Dendritic cell treated with granulocyte-macrophage colony-stimulating factor and Interleukin-4, amounts not matched to agents 40 ng/mL and 50 ng/mL, for 4 days (primary cell): ENCODE measurements around the gene ANXA6.

ENCODE experiments used
- H3K27ac Mint-ChIP-seq: one replicate; pipeline ENCODE4 v1.8.0; 2022; ENCODE audit warnings: mild to moderate bottlenecking, mixed read lengths
- H3K27me3 Mint-ChIP-seq: one replicate; pipeline ENCODE4 v1.8.0; 2022; ENCODE audit warnings: mild to moderate bottlenecking, mixed read lengths
- H3K36me3 Mint-ChIP-seq: one replicate; pipeline ENCODE4 v1.8.0; 2022; ENCODE audit warnings: low read depth, mixed read lengths
- H3K4me1 Mint-ChIP-seq: one replicate; pipeline ENCODE4 v1.8.0; 2022; ENCODE audit warnings: low read depth, mixed read lengths
- H3K4me3 Mint-ChIP-seq: one replicate; pipeline ENCODE4 v1.8.0; 2022; ENCODE audit warnings: mild to moderate bottlenecking, moderate library complexity, mixed read lengths
- H3K9me3 Mint-ChIP-seq: one replicate; pipeline ENCODE4 v1.8.0; 2022; ENCODE audit warnings: mixed read lengths
- intact Hi-C: fragments of 100-400 bp; cut with micrococcal nuclease; formaldehyde crosslinking; loops from one replicate; pipeline ENCODE4 v1.15.0; 2022

The ANXA6 gene

GRCh38 chr5:151067632-151068432, 89.7 kb downstream of the ANXA6 start:
- peaks cover 75% of the 10 kb centered on the region for H3K36me3 Mint-ChIP-seq
- no peaks in the 10 kb centered on the region for H3K9me3 Mint-ChIP-seq
- no peaks in the 10 kb centered on the region for H3K27me3 Mint-ChIP-seq
- peaks cover 98% of the 10 kb centered on the region for H3K4me1 Mint-ChIP-seq
- peak overlapping the region; percentile 39 for H3K4me3 Mint-ChIP-seq
- intact Hi-C loops: loop anchor here (5.0 kb wide), 1 partner anchor 44 kb away; no protein-coding TSS in a partner anchor
- peak overlapping the region; percentile 79 for H3K27ac Mint-ChIP-seq

GRCh38 chr5:151066920-151067319, 90.7 kb downstream of the ANXA6 start:
- Mint-ChIP-seq H3K4me3 (no peak overlapping the region), H3K4me1 (peaks cover 96% of the 10 kb centered on the region)
- intact Hi-C loops: loop anchor here (5.0 kb wide), 1 partner anchor 45 kb away; no protein-coding TSS in a partner anchor

GRCh38 chr5:151065609-151066008, 92.0 kb downstream of the ANXA6 start:
- H3K27ac Mint-ChIP-seq: no peak overlapping the region
- no peaks in the 10 kb centered on the region for H3K27me3 Mint-ChIP-seq
- H3K9me3 Mint-ChIP-seq: no peaks in the 10 kb centered on the region
- intact Hi-C loops: loop anchor here (5.0 kb wide), 1 partner anchor 47 kb away; no protein-coding TSS in a partner anchor
- peaks cover 94% of the 10 kb centered on the region for H3K4me1 Mint-ChIP-seq
- H3K4me3 Mint-ChIP-seq: no peak overlapping the region
- H3K36me3 Mint-ChIP-seq: peaks cover 78% of the 10 kb centered on the region

More at GRCh38 chr5:151066920-151067319, 90.7 kb downstream of the ANXA6 start:
- H3K36me3 Mint-ChIP-seq: peaks cover 75% of the 10 kb centered on the region
- H3K9me3 Mint-ChIP-seq: no peaks in the 10 kb centered on the region
- H3K27me3 Mint-ChIP-seq: no peaks in the 10 kb centered on the region
- H3K27ac Mint-ChIP-seq: peak overlapping the region; percentile 79

GRCh38 chr5:151064916-151065499, 92.6 kb downstream of the ANXA6 start:
- Mint-ChIP-seq H3K4me1 (peaks cover 95% of the 10 kb centered on the region), H3K36me3 (peaks cover 82% of the 10 kb centered on the region), H3K4me3 (no peak overlapping the region), H3K27me3 (no peaks in the 10 kb centered on the region), H3K9me3 (no peaks in the 10 kb centered on the region), H3K27ac (peak overlapping the region; percentile 82)
- intact Hi-C loops: loop anchor here (5.0 kb wide), 1 partner anchor 47 kb away; no protein-coding TSS in a partner anchor

GRCh38 chr5:151063142-151063989, 94.2 kb downstream of the ANXA6 start:
- H3K9me3 Mint-ChIP-seq: no peaks in the 10 kb centered on the region
- H3K27me3 Mint-ChIP-seq: no peaks in the 10 kb centered on the region
- H3K4me1 Mint-ChIP-seq: peaks cover 95% of the 10 kb centered on the region
- intact Hi-C loops: no loop called here
- peak overlapping the region; percentile 82 for H3K27ac Mint-ChIP-seq
- H3K36me3 Mint-ChIP-seq: peaks cover 89% of the 10 kb centered on the region
- peak overlapping the region; percentile 64 for H3K4me3 Mint-ChIP-seq

GRCh38 chr5:151062405-151063141, 95.0 kb downstream of the ANXA6 start:
- Mint-ChIP-seq H3K4me1 (peaks cover 90% of the 10 kb centered on the region), H3K4me3 (no peak overlapping the region), H3K27me3 (no peaks in the 10 kb centered on the region), H3K27ac (peak overlapping the region; percentile 82), H3K9me3 (no peaks in the 10 kb centered on the region), H3K36me3 (peaks cover 93% of the 10 kb centered on the region)
- intact Hi-C loops: no loop called here

GRCh38 chr5:151060742-151061141, 96.8 kb downstream of the ANXA6 start:
- Mint-ChIP-seq H3K27ac (peak overlapping the region; percentile 41), H3K9me3 (no peaks in the 10 kb centered on the region), H3K4me3 (no peak overlapping the region), H3K36me3 (peaks cover 93% of the 10 kb centered on the region), H3K27me3 (no peaks in the 10 kb centered on the region), H3K4me1 (peaks cover 89% of the 10 kb centered on the region)
- intact Hi-C loops: no loop called here

GRCh38 chr5:151058891-151059489, 98.6 kb downstream of the ANXA6 start:
- intact Hi-C loops: loop anchor here (5.0 kb wide), 1 partner anchor 38 kb away; no protein-coding TSS in a partner anchor
- H3K4me3 Mint-ChIP-seq: peak overlapping the region; percentile 35
- H3K27ac Mint-ChIP-seq: peak overlapping the region; percentile 76
- H3K4me1 Mint-ChIP-seq: peaks cover 90% of the 10 kb centered on the region
- peaks cover 98% of the 10 kb centered on the region for H3K36me3 Mint-ChIP-seq
- no peaks in the 10 kb centered on the region for H3K27me3 Mint-ChIP-seq
- no peaks in the 10 kb centered on the region for H3K9me3 Mint-ChIP-seq

GRCh38 chr5:151058301-151058700, 99.3 kb downstream of the ANXA6 start:
- intact Hi-C loops: loop anchor here (5.0 kb wide), 1 partner anchor 39 kb away; no protein-coding TSS in a partner anchor
- Mint-ChIP-seq H3K27ac (peak overlapping the region; percentile 76), H3K27me3 (no peaks in the 10 kb centered on the region), H3K4me1 (peaks cover 90% of the 10 kb centered on the region), H3K36me3 (peaks cover 99% of the 10 kb centered on the region), H3K4me3 (no peak overlapping the region), H3K9me3 (no peaks in the 10 kb centered on the region)

GRCh38 chr5:151056379-151057325, 100.9 kb downstream of the ANXA6 start:
- intact Hi-C loops: loop anchor here (2.0 to 5.0 kb wide), 2 partner anchors 16 to 41 kb away; no protein-coding TSS in a partner anchor

GRCh38 chr5:151055336-151055735, 102.2 kb downstream of the ANXA6 start:
- Mint-ChIP-seq H3K4me3 (no peak overlapping the region), H3K27me3 (no peaks in the 10 kb centered on the region), H3K36me3 (peaks cover 99% of the 10 kb centered on the region), H3K9me3 (no peaks in the 10 kb centered on the region), H3K27ac (no peak overlapping the region), H3K4me1 (peaks cover 85% of the 10 kb centered on the region)
- intact Hi-C loops: loop anchor here (5.0 kb wide), 1 partner anchor 42 kb away; no protein-coding TSS in a partner anchor

More at GRCh38 chr5:151056379-151057325, 100.9 kb downstream of the ANXA6 start:
- Mint-ChIP-seq H3K27me3 (no peaks in the 10 kb centered on the region), H3K9me3 (no peaks in the 10 kb centered on the region), H3K4me1 (peaks cover 93% of the 10 kb centered on the region), H3K27ac (peak overlapping the region; percentile 62), H3K36me3 (peaks cover 99% of the 10 kb centered on the region), H3K4me3 (no peak overlapping the region)

- no peaks in the 10 kb centered on the region for H3K27me3 Mint-ChIP-seq
- intact Hi-C loops: loop anchor here (5.0 kb wide), 1 partner anchor 43 kb away; no protein-coding TSS in a partner anchor
- H3K36me3 Mint-ChIP-seq: peaks cover 99% of the 10 kb centered on the region
- no peak overlapping the region for H3K27ac Mint-ChIP-seq
- no peaks in the 10 kb centered on the region for H3K9me3 Mint-ChIP-seq
- H3K4me1 Mint-ChIP-seq: peaks cover 78% of the 10 kb centered on the region
- no peak overlapping the region for H3K4me3 Mint-ChIP-seq
These were observed 102.9 kb downstream of the ANXA6 start for GRCh38 chr5:151054709-151055108.
